ENCODE data around the gene SLC12A6.

SLC12A6 gene

DNA sequence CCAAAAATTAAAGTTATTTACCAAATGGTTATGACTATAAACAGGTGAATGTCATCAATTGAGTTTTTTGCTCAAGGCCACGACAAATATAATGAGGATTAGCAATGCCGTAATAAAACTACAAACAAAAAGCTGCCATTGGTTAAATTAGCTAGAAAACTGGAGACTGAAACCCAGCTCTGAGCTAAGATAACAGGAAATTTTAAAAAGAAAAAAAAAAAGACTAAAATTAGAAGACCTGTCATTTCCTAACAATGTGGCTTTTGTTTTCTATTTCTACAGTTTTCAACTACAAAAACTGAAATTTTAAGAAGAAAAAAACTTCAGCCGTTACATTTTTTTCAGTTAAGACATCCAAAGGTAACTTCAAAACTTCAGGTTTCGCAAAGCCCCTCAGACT lies 9.7 kb downstream of the SLC12A6 start:
- DNase-seq = no peak

DNA sequence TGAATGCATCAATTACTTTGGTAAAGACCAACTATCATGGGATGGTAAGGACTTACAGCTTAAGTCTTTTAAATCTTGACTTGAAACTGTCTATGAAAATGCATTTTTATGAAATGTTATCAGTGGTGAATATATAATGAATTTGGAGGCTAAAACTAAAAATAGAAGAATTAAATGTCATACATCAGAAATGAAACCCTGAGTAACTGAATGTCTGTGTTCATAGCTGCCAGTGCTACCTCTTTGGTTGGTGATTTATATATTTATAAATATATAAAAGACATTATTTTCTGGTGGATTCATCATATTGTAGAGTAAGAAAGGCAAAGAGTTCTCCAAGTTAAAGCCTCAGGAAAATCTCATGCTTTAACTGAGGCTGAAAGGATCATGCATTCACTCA lies 12.2 kb downstream of the SLC12A6 start:
- DNase-seq = no peak

GRCh38 chr15:34324933-34325332 lies 12.6 kb downstream of the SLC12A6 start:
- no peak for DNase-seq

- DNase-seq = no peak
These were observed 14.4 kb downstream of the SLC12A6 start for GRCh38 chr15:34323217-34323616.

DNA sequence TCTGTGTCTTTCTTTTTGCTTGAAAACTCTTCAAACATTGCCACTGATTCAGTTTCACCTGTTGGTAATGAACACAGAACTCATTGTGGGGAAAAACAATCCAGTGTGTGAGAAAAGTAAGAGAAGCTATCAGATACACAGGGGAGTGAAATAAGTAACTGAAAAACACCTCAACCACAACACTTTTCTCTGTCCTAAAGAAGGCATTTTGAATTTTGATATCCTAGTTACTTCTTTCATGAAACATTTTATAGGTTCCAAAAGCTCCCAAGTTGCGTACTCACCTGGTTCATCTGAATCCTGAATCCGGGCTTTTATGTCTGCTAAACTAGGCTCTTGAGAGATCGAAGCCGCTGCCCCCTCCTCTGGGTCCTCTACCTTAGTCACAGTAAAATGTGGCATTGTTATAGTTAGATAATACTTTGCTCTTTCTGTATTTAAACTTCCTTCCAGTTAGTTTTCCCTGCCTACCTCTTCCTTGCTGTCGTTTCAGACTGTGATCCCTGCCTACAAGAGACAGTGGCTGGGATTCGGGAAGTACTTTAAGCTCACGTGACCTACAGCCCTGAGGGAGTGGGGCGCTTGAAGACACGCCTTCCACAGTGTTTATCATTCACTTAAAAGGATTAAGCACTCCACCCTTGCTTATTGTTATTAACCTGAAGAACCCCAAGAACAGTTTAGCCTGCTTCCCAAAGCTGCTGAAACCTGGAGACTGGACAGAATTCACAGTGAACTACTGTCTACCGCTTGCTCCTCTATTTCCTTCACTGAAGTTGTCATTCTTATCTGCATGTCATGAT lies 19.1 kb downstream of the SLC12A6 start:
- peak; percentile 21 for DNase-seq

DNA sequence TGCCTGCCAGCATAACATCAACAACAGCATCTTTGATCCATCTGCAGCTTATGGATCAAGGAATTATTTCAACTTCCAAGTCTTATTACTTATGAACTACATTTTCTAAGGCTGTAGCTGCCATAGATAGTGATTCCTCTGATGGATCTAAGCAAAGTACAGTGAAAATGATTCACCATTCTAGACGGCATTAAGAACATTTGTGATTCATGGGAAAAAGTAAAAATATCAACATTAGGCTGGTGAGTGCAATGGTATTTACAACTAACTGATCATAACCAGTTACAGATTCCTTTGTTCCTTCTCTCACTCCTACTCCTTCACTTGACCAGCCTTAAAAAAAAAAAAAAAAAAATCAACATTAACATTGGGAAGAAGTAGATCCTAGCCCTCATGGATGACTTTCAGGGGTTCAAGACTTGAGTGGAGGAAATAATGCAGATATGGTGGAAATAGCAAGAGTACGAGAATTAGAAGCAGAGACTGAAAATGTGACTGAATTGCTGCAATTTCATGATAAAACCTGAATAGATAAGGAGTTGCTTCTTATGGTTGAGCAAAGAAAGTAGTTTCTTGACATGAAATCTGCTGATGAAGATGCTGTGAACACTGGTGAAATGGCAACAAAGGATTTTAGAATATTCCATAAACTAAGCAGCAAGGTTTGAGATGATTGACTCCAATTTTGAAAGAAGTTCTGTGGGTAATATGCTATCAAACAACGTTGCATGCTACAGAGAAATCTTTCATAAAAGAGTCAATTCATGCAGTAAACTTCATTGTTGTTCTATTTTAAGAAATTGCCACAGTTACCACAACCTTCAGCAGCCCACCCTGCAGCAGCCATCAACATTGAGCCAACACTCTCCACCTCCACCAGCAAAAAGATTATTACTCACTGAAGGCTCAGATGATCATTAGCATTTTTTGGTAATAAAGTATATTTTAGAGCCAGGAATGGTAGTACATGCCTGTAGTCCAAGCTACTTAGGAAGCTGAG lies 22.8 kb downstream of the SLC12A6 start:
- DNase-seq = no peak

GRCh38 chr15:34311563-34311962 lies 26.0 kb downstream of the SLC12A6 start:
- no peak for DNase-seq

- DNase-seq = no peak
These were observed 33.0 kb downstream of the SLC12A6 start for GRCh38 chr15:34304613-34305012.

GRCh38 chr15:34301058-34301457 lies 36.5 kb downstream of the SLC12A6 start:
- no peak for DNase-seq

GRCh38 chr15:34297059-34297458 lies 40.5 kb downstream of the SLC12A6 start:
- DNase-seq = no peak

DNA sequence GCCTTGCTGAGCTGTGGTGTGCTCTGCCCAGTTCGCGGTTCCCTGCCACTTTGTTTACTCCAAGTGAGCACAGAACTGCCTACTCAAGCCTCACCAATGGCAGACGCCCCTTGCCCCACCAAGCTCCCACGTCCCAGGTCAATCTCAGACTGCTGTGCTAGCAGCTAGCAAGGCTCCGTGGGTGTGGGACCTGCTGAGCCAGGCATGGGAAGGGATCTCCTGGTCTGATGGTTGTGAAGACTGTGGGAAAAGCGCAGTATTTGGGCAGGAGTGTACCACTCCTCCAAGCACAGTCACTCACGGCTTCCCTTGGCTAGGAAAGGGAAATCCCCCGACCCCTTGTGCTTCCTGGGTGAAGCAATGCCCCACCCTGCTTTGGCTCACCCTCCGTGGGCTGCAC lies 45.0 kb downstream of the SLC12A6 start:
- DNase-seq = no peak

DNA sequence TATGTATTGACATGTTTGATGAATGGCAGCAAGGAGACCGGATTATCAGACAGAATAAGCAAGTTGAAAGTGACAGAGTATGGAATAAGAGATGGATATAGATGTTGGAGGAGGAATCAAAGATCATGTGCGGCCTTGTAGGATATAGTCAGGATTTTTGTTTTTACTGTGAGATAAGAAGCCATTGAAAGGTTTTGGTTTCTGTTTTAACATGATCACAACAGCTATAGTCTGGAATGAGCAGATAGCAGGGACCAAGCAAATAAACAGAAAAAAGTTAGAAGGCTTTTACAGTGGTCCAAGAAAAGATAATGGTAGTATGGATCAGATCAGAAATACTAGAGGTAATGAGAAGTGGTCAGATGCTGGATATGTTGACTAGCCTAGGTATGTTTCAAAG lies 52.6 kb downstream of the SLC12A6 start:
- no peak for DNase-seq

DNA sequence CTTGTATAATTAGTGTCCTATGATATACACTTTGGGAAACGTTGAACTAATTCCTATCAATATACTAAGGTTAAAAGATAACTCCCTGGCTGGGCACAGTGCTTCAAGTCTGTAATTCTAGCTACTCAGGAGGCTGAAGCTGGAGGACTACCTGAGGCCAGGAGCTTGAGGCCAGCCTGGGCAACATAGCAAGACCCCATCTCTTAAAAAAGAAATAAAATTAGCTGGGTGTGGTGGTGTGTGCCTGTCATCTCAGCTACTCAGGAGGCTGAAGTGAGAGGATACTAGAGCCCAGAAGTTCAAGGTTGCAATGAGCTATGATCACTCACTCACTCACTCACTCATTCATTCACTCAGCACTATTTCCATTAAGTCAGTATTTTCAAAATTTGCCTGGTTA lies 55.2 kb downstream of the SLC12A6 start:
- no peak for DNase-seq

GRCh38 chr15:34280193-34280592 lies 57.4 kb downstream of the SLC12A6 start:
- no peak for DNase-seq

DNA sequence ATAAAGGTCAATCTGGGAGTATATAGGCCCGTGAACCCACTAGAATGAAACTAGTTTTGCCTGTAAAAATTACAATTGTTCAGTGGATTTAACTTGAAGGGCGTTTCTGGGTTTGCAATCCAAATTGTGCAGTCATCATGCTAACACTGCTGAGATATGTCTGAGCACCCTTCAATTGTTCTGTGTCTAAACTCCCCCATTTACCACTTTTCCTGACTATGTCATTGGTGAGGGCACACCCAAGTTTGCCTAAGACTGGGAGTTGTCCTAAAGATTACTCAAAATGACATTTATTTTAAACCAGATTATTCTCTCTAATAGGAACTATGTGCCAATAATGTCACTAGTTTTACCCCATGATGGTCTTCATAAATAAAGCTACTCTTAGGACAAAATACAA lies 58.2 kb downstream of the SLC12A6 start:
- no peak for DNase-seq

- no peak for DNase-seq
These were observed 61.9 kb downstream of the SLC12A6 start for GRCh38 chr15:34275721-34276120.

- no peak for DNase-seq
These were observed 62.4 kb downstream of the SLC12A6 start for GRCh38 chr15:34275154-34275553.

- DNase-seq = no peak
These were observed 66.1 kb downstream of the SLC12A6 start for GRCh38 chr15:34271493-34271892.

- no peak for DNase-seq
These were observed 70.8 kb downstream of the SLC12A6 start for GRCh38 chr15:34266751-34267150.

DNA sequence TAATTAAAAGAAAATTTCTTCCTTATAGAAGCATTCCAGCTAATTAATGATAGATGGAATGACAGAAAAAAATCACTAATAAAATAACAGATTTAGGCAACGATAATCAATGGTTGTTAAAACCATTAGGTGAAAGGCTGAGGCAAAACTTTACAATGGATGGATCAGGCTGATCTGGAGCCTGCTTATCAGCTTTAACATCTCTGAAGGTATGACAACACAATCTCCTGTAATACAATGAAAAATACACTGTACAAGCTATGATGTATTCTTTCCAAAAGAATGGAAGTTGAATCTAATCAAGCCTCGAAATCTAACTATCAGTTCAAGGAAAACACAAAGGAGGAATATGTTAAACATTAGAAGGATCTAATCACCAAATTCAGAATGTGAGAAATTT lies 73.5 kb downstream of the SLC12A6 start:
- no peak for DNase-seq

DNA sequence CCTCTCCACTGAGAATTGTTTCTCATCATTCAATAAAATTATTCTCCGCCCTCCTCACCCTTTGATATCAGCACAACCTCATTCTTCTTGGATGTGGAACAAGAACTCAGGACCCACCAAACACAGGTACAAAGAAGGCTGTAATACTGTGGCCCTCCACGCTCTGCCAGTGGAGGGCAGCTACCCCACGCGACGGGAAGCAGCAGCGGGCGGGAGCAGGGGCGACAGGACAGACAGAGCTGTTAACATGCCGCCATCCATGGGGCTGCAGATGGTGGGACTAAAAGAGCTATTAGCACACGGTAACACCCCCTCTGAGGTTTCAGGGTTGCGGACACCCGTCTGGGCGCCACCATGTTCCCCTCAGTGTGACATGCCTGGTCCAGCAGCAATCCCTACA lies 75.2 kb downstream of the SLC12A6 start:
- no peak for DNase-seq

DNA sequence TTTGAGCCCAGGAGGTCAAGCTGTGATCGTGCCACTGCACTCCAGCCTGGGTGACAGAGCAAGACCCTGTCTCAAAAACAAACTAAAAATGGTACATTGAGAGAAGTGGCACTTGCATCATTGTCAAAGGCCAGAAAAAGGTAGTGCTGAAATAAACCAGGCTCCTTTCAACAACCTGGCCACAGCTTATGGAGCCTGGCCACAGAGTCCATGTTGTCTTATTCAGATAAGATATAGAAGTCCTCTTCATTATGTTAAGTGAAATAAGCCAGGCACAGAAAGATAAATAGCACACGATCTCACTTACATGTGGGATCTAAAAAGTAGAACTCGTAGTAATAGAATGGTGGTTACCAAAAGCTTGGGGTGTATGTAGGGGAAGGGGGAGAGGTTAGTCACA lies 78.0 kb downstream of the SLC12A6 start:
- no peak for DNase-seq

- no peak for DNase-seq
These were observed 79.4 kb downstream of the SLC12A6 start for GRCh38 chr15:34258151-34258550.

DNA sequence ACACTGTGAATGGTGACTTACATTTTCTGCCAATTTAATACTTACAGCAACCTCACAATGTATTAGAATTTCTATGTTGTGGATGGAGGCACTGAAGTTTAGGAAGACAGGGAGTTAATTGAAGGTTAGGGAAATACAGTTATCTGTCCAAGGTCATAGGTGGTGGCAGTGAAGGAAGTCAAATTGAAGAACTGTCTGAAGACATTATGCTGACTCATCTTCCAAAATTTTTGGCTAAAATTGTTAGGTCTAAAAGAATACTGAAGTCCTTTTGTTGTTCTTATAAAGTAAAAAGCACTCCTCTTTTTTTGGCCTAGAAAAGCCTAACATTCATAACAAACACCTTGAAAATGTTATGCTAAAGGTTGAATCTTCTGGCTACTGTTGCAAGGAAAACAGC lies 85.0 kb downstream of the SLC12A6 start:
- DNase-seq = no peak

All from central memory CD4-positive, alpha-beta T cell (primary cell).